ENCODE measurements around the gene PHKA1. TPM values are rescaled to one million over a fixed set of nuclear protein-coding genes. Genes with fewer than 3 reads are reported as not detected.
"Not testable (repeated sequence)": the region's sequence is repeated elsewhere in the genome, so short reads cannot be mapped to it uniquely, and the experiment has no call there.

The PHKA1 gene
- total RNA-seq, 2 donors from 2014 or later: 6.7 to 10.2 TPM

- peaks cover 50% of the 10 kb centered on the region for H3K9me3 Mint-ChIP-seq
- H3K9ac ChIP-seq (ENCODE audit: extremely low read depth, low read length, poor library complexity, severe bottlenecking): no peak overlapping the region
- no peak for DNase-seq
- H3K36me3 Mint-ChIP-seq (ENCODE audit: low read depth): peaks cover 31% of the 10 kb centered on the region
- H3K4me3 Mint-ChIP-seq: no peak overlapping the region
- no peaks in the 10 kb centered on the region for H3K4me1 ChIP-seq (ENCODE audit: control insufficient read depth, insufficient read depth, low read length)
- H3K36me3 ChIP-seq (ENCODE audit: control insufficient read depth, insufficient read depth, low read length): no peaks in the 10 kb centered on the region
- WGBS, 2 experiments (ENCODE audit: insufficient coverage in 1 of 2, insufficient read length in 1 of 2): 100% methylated on average over 1 of the region's 2 CpGs; no CpG with 5 or more reads in 1 of the 2 experiments
- no peaks in the 10 kb centered on the region for H3K4me1 Mint-ChIP-seq
- H3K9me3 ChIP-seq (ENCODE audit: control insufficient read depth, low read length): no peaks in the 10 kb centered on the region
- peaks cover 2% of the 10 kb centered on the region for H3K27me3 Mint-ChIP-seq (ENCODE audit: insufficient read depth)
- H3K4me3 ChIP-seq (ENCODE audit: low read length): no peak overlapping the region
- H3K27ac Mint-ChIP-seq: no peak overlapping the region
- no peaks in the 10 kb centered on the region for H3K27me3 ChIP-seq (ENCODE audit: control insufficient read depth, insufficient read depth, low read length, poor library complexity, severe bottlenecking)
- no peak overlapping the region for H3K27ac ChIP-seq (ENCODE audit: low read depth, low read length)
- TF ChIP-seq CTCF (conservative IDR thresholded peaks at IDR 0.05): no peak
Observed at GRCh38 chrX:72676465-72676864, 37.6 kb downstream of the PHKA1 start.

- H3K4me1 ChIP-seq (ENCODE audit: control insufficient read depth, insufficient read depth, low read length); H3K9me3 ChIP-seq (ENCODE audit: control insufficient read depth, low read length); DNase-seq; H3K27me3 Mint-ChIP-seq (ENCODE audit: insufficient read depth); H3K27ac ChIP-seq (ENCODE audit: low read depth, low read length); H3K9ac ChIP-seq (ENCODE audit: extremely low read depth, low read length, poor library complexity, severe bottlenecking); H3K4me3 ChIP-seq (ENCODE audit: low read length); H3K36me3 ChIP-seq (ENCODE audit: control insufficient read depth, insufficient read depth, low read length); H3K27ac Mint-ChIP-seq; H3K4me1 Mint-ChIP-seq; H3K4me3 Mint-ChIP-seq; H3K27me3 ChIP-seq (ENCODE audit: control insufficient read depth, insufficient read depth, low read length, poor library complexity, severe bottlenecking): not testable (repeated sequence)
- peaks cover 42% of the 10 kb centered on the region for H3K9me3 Mint-ChIP-seq
- no CpG with 5 or more reads among the region's 1 CpG for WGBS, 2 experiments (ENCODE audit: insufficient coverage in 1 of 2, insufficient read length in 1 of 2)
- peaks cover 24% of the 10 kb centered on the region for H3K36me3 Mint-ChIP-seq (ENCODE audit: low read depth)
Observed at GRCh38 chrX:72673951-72674350, 40.2 kb downstream of the PHKA1 start.

GRCh38 chrX:72669508-72669907 lies 44.6 kb downstream of the PHKA1 start:
- H3K27ac Mint-ChIP-seq; H3K9me3 ChIP-seq (ENCODE audit: control insufficient read depth, low read length); H3K36me3 ChIP-seq (ENCODE audit: control insufficient read depth, insufficient read depth, low read length); H3K27me3 Mint-ChIP-seq (ENCODE audit: insufficient read depth); DNase-seq; H3K4me1 Mint-ChIP-seq; H3K9ac ChIP-seq (ENCODE audit: extremely low read depth, low read length, poor library complexity, severe bottlenecking); H3K4me3 Mint-ChIP-seq; H3K4me1 ChIP-seq (ENCODE audit: control insufficient read depth, insufficient read depth, low read length); H3K27ac ChIP-seq (ENCODE audit: low read depth, low read length); H3K27me3 ChIP-seq (ENCODE audit: control insufficient read depth, insufficient read depth, low read length, poor library complexity, severe bottlenecking); H3K4me3 ChIP-seq (ENCODE audit: low read length): not testable (repeated sequence)
- peaks cover 35% of the 10 kb centered on the region for H3K9me3 Mint-ChIP-seq
- WGBS, 2 experiments (ENCODE audit: insufficient coverage in 1 of 2, insufficient read length in 1 of 2): no CpG with 5 or more reads among the region's 5 CpGs
- H3K36me3 Mint-ChIP-seq (ENCODE audit: low read depth): peaks cover 17% of the 10 kb centered on the region

- no peak for DNase-seq
- no peak overlapping the region for H3K9ac ChIP-seq (ENCODE audit: extremely low read depth, low read length, poor library complexity, severe bottlenecking)
- H3K27ac ChIP-seq (ENCODE audit: low read depth, low read length): no peak overlapping the region
- no peaks in the 10 kb centered on the region for H3K36me3 ChIP-seq (ENCODE audit: control insufficient read depth, insufficient read depth, low read length)
- H3K9me3 ChIP-seq (ENCODE audit: control insufficient read depth, low read length): no peaks in the 10 kb centered on the region
- H3K9me3 Mint-ChIP-seq: peaks cover 38% of the 10 kb centered on the region
- TF ChIP-seq CTCF (conservative IDR thresholded peaks at IDR 0.05): no peak
- no peak overlapping the region for H3K4me3 ChIP-seq (ENCODE audit: low read length)
- H3K27ac Mint-ChIP-seq: no peak overlapping the region
- H3K4me3 Mint-ChIP-seq: no peak overlapping the region
- H3K4me1 ChIP-seq (ENCODE audit: control insufficient read depth, insufficient read depth, low read length): no peaks in the 10 kb centered on the region
- peaks cover 3% of the 10 kb centered on the region for H3K4me1 Mint-ChIP-seq
- no peaks in the 10 kb centered on the region for H3K27me3 ChIP-seq (ENCODE audit: control insufficient read depth, insufficient read depth, low read length, poor library complexity, severe bottlenecking)
- no peaks in the 10 kb centered on the region for H3K27me3 Mint-ChIP-seq (ENCODE audit: insufficient read depth)
- H3K36me3 Mint-ChIP-seq (ENCODE audit: low read depth): peaks cover 2% of the 10 kb centered on the region
Observed at GRCh38 chrX:72666451-72666850, 47.7 kb downstream of the PHKA1 start.

All from endodermal cell (in vitro differentiated cells).